K562 (cell line): ENCODE data around the gene TMEM163.

Source experiments
- NBN ChIP-seq: fragments of 450-650 bp; IDR thresholded peaks from 2 replicates; pipeline ENCODE4 v1.6.1; 2016; ENCODE audit warnings: low read depth, mild to moderate bottlenecking
- SMAD1 ChIP-seq: fragments of 150-350 bp; IDR thresholded peaks from 2 replicates; pipeline ENCODE4 v1.6.1; 2014; ENCODE audit warnings: low read length, low read depth; ENCODE audit not compliant: partially characterized antibody
- SPI1 ChIP-seq: IDR thresholded peaks from 2 replicates; pipeline ENCODE4 v1.6.1; 2011; ENCODE audit warnings: low read depth, low read length, control low read depth, borderline replicate concordance
- ZNF785 ChIP-seq: fragments of 250-450 bp; sonication (Bioruptor Pico); IDR thresholded peaks from 2 replicates; pipeline ENCODE4 v1.4.0; 2020; ENCODE audit warnings: mild to moderate bottlenecking
- TF ChIP-seq, protein P1 (sequence below): sonication (generic); formaldehyde crosslinking; IDR thresholded peaks from 2 replicates; pipeline ENCODE4 v1.5.0; 2020; ENCODE audit warnings: missing genetic modification reagents
- TF ChIP-seq, protein P2 (sequence below): fragments of 450-650 bp; IDR thresholded peaks from 2 replicates; pipeline ENCODE4 v1.7.0; 2016; ENCODE audit warnings: borderline replicate concordance
- TF ChIP-seq, protein P3 (sequence below), 3 experiments: IDR thresholded peaks in 2 of 3; conservative IDR thresholded peaks in 1 of 3; 2 replicates each; pipeline ENCODE4 v1.5.1; 2011 to 2012; ENCODE audit warnings: low read length in 3 of 3, mild to moderate bottlenecking in 3 of 3, control low read depth in 2 of 3, improper control_type of control experiment in 1 of 3, inconsistent platforms in 1 of 3, low read depth in 1 of 3, mixed read lengths in 1 of 3, moderate library complexity in 1 of 3; ENCODE audit not compliant: insufficient read depth in 2 of 3

DNA sequence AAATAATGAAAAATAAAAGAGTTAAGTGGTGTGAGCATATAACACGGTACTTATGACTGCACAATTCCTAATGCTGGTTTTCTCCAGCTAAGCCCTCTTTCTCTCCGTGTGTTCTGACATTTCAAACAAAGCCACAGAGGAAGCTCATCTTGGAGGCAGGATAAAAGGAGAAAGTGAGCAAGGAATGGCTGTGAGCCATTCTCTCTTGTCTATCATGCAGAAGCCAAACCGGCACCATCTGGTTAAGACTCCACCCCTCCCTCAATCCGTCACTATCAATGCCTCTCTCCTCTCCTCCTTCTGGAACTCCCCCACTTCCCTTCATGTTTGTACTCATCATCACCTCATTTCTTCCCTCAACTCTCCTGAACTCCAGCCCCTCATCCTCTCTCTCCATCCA, 210.4 kb downstream of the TMEM163 start:
- TF ChIP-seq SMAD1 = no peak
- TF ChIP-seq, protein P1, sequence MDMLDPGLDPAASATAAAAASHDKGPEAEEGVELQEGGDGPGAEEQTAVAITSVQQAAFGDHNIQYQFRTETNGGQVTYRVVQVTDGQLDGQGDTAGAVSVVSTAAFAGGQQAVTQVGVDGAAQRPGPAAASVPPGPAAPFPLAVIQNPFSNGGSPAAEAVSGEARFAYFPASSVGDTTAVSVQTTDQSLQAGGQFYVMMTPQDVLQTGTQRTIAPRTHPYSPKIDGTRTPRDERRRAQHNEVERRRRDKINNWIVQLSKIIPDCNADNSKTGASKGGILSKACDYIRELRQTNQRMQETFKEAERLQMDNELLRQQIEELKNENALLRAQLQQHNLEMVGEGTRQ (CRISPR knock-in tag) = no peak
- TF ChIP-seq, protein P2, sequence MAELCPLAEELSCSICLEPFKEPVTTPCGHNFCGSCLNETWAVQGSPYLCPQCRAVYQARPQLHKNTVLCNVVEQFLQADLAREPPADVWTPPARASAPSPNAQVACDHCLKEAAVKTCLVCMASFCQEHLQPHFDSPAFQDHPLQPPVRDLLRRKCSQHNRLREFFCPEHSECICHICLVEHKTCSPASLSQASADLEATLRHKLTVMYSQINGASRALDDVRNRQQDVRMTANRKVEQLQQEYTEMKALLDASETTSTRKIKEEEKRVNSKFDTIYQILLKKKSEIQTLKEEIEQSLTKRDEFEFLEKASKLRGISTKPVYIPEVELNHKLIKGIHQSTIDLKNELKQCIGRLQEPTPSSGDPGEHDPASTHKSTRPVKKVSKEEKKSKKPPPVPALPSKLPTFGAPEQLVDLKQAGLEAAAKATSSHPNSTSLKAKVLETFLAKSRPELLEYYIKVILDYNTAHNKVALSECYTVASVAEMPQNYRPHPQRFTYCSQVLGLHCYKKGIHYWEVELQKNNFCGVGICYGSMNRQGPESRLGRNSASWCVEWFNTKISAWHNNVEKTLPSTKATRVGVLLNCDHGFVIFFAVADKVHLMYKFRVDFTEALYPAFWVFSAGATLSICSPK = no peak
- no peak for TF ChIP-seq NBN
- TF ChIP-seq SPI1 = no peak
- TF ChIP-seq, protein P3, sequence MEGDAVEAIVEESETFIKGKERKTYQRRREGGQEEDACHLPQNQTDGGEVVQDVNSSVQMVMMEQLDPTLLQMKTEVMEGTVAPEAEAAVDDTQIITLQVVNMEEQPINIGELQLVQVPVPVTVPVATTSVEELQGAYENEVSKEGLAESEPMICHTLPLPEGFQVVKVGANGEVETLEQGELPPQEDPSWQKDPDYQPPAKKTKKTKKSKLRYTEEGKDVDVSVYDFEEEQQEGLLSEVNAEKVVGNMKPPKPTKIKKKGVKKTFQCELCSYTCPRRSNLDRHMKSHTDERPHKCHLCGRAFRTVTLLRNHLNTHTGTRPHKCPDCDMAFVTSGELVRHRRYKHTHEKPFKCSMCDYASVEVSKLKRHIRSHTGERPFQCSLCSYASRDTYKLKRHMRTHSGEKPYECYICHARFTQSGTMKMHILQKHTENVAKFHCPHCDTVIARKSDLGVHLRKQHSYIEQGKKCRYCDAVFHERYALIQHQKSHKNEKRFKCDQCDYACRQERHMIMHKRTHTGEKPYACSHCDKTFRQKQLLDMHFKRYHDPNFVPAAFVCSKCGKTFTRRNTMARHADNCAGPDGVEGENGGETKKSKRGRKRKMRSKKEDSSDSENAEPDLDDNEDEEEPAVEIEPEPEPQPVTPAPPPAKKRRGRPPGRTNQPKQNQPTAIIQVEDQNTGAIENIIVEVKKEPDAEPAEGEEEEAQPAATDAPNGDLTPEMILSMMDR (IDR thresholded peaks at IDR 0.05 in 2 of 3, conservative IDR thresholded peaks at IDR 0.05 in 1 of 3; ENCODE audit: insufficient read depth in 2 of 3, low read depth in 1 of 3, low read length in 3 of 3) = no peak
- no peak for TF ChIP-seq ZNF785 (CRISPR knock-in tag)
